NCI-H1436 (cell line): ENCODE measurements around the gene KCNJ16.

Experiments
- DNase-seq: peaks from one replicate; lab custom pipeline; 2025; lab: John Stamatoyannopoulos, UW

Gene KCNJ16

GRCh38 chr17:70169709-70170597, 94.9 kb downstream of the KCNJ16 start:
- DNase-seq, result no peak

GRCh38 chr17:70171159-70171558, 96.1 kb downstream of the KCNJ16 start:
- peak; percentile 37 for DNase-seq

GRCh38 chr17:70172449-70172848, 97.4 kb downstream of the KCNJ16 start:
- no peak for DNase-seq

DNA sequence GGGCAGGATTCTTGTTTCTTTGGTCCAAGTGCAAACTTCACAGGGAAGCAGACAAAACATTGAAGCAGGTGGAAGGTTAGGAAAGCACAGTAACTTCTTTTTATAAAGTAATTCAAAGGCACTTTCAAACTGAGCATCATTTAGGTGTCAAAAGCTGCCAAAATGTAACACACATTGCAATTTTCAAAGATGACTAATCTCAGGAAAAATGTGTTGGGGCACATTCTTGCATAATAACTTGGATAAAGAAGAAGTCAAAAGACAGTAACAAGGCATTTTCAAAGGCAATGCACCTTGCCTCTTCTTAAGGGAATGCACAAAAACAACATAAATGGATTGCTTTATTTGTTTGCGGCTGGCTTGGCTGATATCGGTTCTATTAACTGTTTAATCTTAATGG, 97.9 kb downstream of the KCNJ16 start:
- DNase-seq, result no peak

- DNase-seq, result peak; percentile 36
Observed at GRCh38 chr17:70173681-70174080, 98.7 kb downstream of the KCNJ16 start.

DNA sequence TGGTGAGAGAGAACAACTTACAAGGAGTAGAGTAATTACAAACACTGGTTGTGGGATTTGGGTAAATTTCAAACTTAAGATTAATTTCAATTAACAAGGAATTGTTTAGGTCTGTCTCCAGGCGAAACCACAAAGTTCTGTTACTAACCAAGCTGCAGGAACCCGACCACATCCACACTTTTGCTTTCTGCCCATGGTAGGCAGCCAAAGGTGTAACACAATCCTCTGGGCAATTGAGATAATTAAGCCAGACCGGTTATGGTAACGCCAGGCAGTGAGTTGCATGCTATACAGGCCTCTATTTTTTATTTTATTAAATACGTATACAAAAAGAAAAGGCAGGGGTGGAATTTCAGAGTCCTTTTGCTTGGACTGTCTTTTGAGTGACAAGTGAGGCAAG, 106.4 kb downstream of the KCNJ16 start:
- DNase-seq, result peak; percentile 17

- DNase-seq, result no peak
Observed at GRCh38 chr17:70181866-70182265, 106.8 kb downstream of the KCNJ16 start.

GRCh38 chr17:70183508-70183907, 108.5 kb downstream of the KCNJ16 start:
- DNase-seq, result no peak

- no peak for DNase-seq
Observed at GRCh38 chr17:70184207-70184606, 109.2 kb downstream of the KCNJ16 start.

DNA sequence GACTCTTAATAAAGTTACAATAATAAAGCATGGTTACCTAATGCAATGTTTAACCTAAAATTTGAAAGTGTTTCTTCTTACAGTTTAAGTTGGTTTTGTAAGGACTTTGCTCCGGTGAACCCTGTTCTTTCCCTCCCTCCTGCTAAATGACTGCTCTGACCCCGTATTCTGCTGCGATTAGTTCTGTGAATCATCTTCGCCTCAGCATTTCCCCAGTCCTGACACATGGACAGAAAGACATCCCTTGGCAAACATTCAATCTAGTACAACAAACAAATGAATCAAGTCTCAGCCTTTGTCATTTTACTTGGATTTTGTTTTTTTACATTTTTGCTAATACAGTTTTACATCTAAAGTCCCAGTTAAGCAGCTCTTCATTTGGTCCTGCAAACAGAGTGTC, 109.7 kb downstream of the KCNJ16 start:
- DNase-seq, result no peak
